ENCODE measurements around the gene BOD1L1.

BOD1L1 gene

DNA sequence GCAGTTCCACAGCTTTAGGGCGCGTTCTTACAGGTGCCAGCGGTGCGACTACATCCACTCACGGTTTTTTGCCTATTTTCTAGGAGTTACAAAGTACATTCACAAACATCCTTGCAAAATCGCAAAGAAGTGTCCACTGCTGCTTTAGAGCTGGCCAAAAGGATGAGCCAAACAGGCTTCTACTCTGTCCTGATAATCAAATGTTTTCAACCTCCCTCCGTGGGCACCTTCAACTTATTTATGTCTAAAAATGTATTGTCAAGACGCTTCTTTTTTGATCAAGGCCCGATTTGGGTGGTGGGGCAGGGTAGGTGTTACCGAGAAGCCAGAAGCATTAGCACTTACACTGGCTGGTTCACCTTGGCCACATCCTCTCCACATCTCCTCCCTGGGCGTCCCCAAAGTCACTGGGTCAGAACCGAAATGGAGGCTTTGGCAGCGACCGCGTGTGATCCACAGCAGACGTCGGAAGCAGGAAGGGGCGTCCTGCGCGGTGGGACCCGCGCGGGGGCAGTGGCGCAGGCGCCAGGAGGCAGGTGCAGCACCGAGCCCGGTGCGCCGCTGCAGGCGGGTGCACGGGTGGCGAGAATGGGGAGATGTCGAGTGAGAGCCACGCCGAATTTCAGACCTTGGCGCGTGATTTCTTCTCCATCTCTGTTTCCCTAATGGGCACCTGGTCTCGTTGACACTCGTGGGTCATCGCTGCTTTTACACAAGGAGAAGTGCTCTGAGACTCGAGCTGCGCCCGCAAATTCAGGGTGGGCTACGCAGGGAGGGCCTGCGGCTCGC, 100.1 kb downstream of the BOD1L1 start:
- H3K4me2 ChIP-seq (ENCODE audit: low read depth, low read length) = peak overlapping the region; percentile 95; the same call in 1 of the 2 replicates

DNA sequence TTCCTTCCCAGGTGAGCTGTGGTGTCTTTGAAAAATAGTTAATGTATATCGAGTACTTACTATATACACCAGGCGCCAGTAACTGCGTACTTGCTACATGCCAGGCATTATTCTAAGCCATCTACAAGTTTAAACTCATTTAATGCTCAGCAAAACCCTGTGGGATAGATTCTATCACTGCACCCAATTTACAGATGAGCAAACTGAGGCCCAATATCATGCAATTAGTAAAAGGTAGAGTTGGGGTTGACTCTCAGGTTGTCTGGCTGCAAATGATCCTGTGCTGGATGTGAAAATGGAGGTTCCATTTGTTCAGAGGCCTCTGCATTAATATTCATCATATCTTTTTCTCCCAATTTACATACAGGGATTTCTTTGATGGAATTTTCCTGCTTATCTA, 100.9 kb downstream of the BOD1L1 start:
- Histone ChIP-seq H3K9ac (ENCODE audit: low read length) (no peak overlapping the region), H3K4me2 (ENCODE audit: low read depth, low read length) (no peak overlapping the region), H3K4me1 (ENCODE audit: low read length) (0 out of 2 replicates have a peak, but pooled peaks cover 5% of the 10 kb centered on the region), H2AFZ (ENCODE audit: low read length) (no peak overlapping the region), H3K27ac (ENCODE audit: low read length) (no peak overlapping the region), H3F3A (ENCODE audit: insufficient read depth, low read length) (no peaks in the 10 kb centered on the region), H4K20me1 (ENCODE audit: insufficient read depth, low read length) (no peaks in the 10 kb centered on the region), H3K9me3 (replicated peaks; ENCODE audit: insufficient read depth, low read length) (no peaks in the 10 kb centered on the region), H3K9me2 (replicated peaks; ENCODE audit: insufficient read depth, low read length) (no peaks in the 10 kb centered on the region), H3K27me3 (replicated peaks; ENCODE audit: insufficient read depth, low read length) (peaks cover 29% of the 10 kb centered on the region), H3K36me3 (replicated peaks; ENCODE audit: insufficient read depth, low read length) (no peaks in the 10 kb centered on the region), H3K4me3 (ENCODE audit: low read length) (no peak overlapping the region), H3K79me2 (ENCODE audit: low read length) (no peaks in the 10 kb centered on the region)
- DNase-seq = no peak
- TF ChIP-seq, protein P1, sequence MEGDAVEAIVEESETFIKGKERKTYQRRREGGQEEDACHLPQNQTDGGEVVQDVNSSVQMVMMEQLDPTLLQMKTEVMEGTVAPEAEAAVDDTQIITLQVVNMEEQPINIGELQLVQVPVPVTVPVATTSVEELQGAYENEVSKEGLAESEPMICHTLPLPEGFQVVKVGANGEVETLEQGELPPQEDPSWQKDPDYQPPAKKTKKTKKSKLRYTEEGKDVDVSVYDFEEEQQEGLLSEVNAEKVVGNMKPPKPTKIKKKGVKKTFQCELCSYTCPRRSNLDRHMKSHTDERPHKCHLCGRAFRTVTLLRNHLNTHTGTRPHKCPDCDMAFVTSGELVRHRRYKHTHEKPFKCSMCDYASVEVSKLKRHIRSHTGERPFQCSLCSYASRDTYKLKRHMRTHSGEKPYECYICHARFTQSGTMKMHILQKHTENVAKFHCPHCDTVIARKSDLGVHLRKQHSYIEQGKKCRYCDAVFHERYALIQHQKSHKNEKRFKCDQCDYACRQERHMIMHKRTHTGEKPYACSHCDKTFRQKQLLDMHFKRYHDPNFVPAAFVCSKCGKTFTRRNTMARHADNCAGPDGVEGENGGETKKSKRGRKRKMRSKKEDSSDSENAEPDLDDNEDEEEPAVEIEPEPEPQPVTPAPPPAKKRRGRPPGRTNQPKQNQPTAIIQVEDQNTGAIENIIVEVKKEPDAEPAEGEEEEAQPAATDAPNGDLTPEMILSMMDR (IDR thresholded peaks at IDR 0.05; ENCODE audit: low read length) = no peak
- TF ChIP-seq EZH2 (optimal IDR thresholded peaks at IDR 0.05; ENCODE audit: low read depth, low read length) (no peak), EZH2phosphoT487 (IDR thresholded peaks at IDR 0.05; ENCODE audit: low read length) (no peak)

More for the DNA sequence above, 100.1 kb downstream of the BOD1L1 start:
- Histone ChIP-seq H3K79me2 (ENCODE audit: low read length) (no peaks in the 10 kb centered on the region), H3K4me1 (ENCODE audit: low read length) (0 out of 2 replicates have a peak, but pooled peaks cover 5% of the 10 kb centered on the region), H3K4me3 (ENCODE audit: low read length) (no peak overlapping the region), H3F3A (ENCODE audit: insufficient read depth, low read length) (no peaks in the 10 kb centered on the region), H3K27ac (ENCODE audit: low read length) (no peak overlapping the region), H4K20me1 (ENCODE audit: insufficient read depth, low read length) (no peaks in the 10 kb centered on the region), H3K9me2 (replicated peaks; ENCODE audit: insufficient read depth, low read length) (no peaks in the 10 kb centered on the region), H3K27me3 (replicated peaks; ENCODE audit: insufficient read depth, low read length) (peaks cover 35% of the 10 kb centered on the region), H2AFZ (ENCODE audit: low read length) (no peak overlapping the region), H3K9me3 (replicated peaks; ENCODE audit: insufficient read depth, low read length) (no peaks in the 10 kb centered on the region), H3K36me3 (replicated peaks; ENCODE audit: insufficient read depth, low read length) (no peaks in the 10 kb centered on the region), H3K9ac (ENCODE audit: low read length) (no peak overlapping the region)
- TF ChIP-seq EZH2 (optimal IDR thresholded peaks at IDR 0.05; ENCODE audit: low read depth, low read length) (no peak), EZH2phosphoT487 (IDR thresholded peaks at IDR 0.05; ENCODE audit: low read length) (no peak)
- TF ChIP-seq, protein P1 (IDR thresholded peaks at IDR 0.05; ENCODE audit: low read length) = no peak
- DNase-seq = no peak

DNA sequence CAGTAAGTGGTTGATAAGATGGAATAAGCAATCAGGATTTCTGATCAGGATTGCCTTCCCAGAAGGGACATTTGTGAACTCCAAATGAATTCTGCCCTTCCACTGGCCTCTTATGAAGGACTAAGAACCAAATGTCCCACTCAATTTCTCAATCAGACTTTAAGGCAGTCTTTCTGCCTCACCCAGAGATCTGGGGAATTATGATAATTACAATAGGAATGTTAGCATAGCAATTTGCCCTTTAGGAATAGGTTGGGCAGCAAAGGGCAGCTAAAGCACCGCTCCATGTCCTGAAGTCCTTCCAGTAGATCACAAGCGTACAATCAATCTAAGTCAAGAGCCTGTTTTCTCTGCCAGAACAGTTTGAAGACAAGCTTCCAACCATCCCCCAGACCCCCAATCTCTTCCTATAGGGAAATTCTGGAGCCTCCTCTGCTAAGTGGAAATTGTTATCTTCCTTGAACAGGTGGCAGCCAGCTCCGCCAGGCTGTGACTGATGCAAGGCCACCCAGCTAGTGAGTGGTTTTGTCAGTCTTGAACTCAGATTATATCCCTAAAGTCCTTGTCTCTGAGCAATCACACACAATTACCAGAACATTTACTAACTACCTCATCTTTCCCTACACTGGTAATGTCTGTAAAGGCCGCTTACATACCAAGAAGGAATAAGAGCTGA, 101.8 kb downstream of the BOD1L1 start:
- Histone ChIP-seq H3K36me3 (replicated peaks; ENCODE audit: insufficient read depth, low read length) (no peaks in the 10 kb centered on the region), H4K20me1 (ENCODE audit: insufficient read depth, low read length) (no peaks in the 10 kb centered on the region), H3K27me3 (replicated peaks; ENCODE audit: insufficient read depth, low read length) (peaks cover 25% of the 10 kb centered on the region), H3K27ac (ENCODE audit: low read length) (no peak overlapping the region), H3K4me1 (ENCODE audit: low read length) (0 out of 2 replicates have a peak, but pooled peaks cover 5% of the 10 kb centered on the region), H3K4me2 (ENCODE audit: low read depth, low read length) (no peak overlapping the region), H3F3A (ENCODE audit: insufficient read depth, low read length) (no peaks in the 10 kb centered on the region), H3K9me3 (replicated peaks; ENCODE audit: insufficient read depth, low read length) (no peaks in the 10 kb centered on the region), H3K9ac (ENCODE audit: low read length) (no peak overlapping the region), H3K4me3 (ENCODE audit: low read length) (no peak overlapping the region), H3K79me2 (ENCODE audit: low read length) (no peaks in the 10 kb centered on the region), H2AFZ (ENCODE audit: low read length) (no peak overlapping the region), H3K9me2 (replicated peaks; ENCODE audit: insufficient read depth, low read length) (no peaks in the 10 kb centered on the region)
- no peak for TF ChIP-seq EZH2 (optimal IDR thresholded peaks at IDR 0.05; ENCODE audit: low read depth, low read length)
- no peak for DNase-seq

All from MM.1S (cell line).